Mucosa of stomach (tissue), 1 donor: Measurements from ENCODE around the gene CAMK2N1.
A peak's percentile ranks its signal among the peaks of the same experiment; 100 is the strongest.

Experiments
- H3K27me3 ChIP-seq: one replicate; pipeline ENCODE4 v1.7.0; 2013; ENCODE audit warnings: mild to moderate bottlenecking, low read length; ENCODE audit not compliant: control insufficient read depth, insufficient read depth
- H3K36me3 ChIP-seq: one replicate; pipeline ENCODE4 v1.7.0; 2013; ENCODE audit warnings: low read length; ENCODE audit not compliant: control insufficient read depth, insufficient read depth
- H3K4me1 ChIP-seq: one replicate; pipeline ENCODE4 v1.7.0; 2013; ENCODE audit warnings: mild to moderate bottlenecking, low read length; ENCODE audit not compliant: control insufficient read depth, insufficient read depth
- H3K4me3 ChIP-seq: one replicate; pipeline ENCODE4 v1.7.0; 2013; ENCODE audit warnings: low read length
- H3K9ac ChIP-seq: one replicate; pipeline ENCODE4 v1.7.0; 2013; ENCODE audit warnings: mild to moderate bottlenecking, low read length, moderate library complexity
- H3K9me3 ChIP-seq: one replicate; pipeline ENCODE4 v1.7.0; 2013; ENCODE audit warnings: mild to moderate bottlenecking, low read length, moderate library complexity; ENCODE audit not compliant: control insufficient read depth
- donor health status: Pancreatic carcinoma.

CAMK2N1 gene

GRCh38 chr1:20483098-20483832, 2.7 kb downstream of the CAMK2N1 start:
- Histone ChIP-seq H3K9ac (no peak overlapping the region), H3K4me3 (no peak overlapping the region), H3K27me3 (peaks cover 41% of the 10 kb centered on the region), H3K36me3 (no peaks in the 10 kb centered on the region), H3K4me1 (peaks cover 49% of the 10 kb centered on the region), H3K9me3 (no peaks in the 10 kb centered on the region)

GRCh38 chr1:20481643-20482498, 4.1 kb downstream of the CAMK2N1 start:
- H3K36me3 ChIP-seq, result no peaks in the 10 kb centered on the region
- H3K4me1 ChIP-seq, result peaks cover 59% of the 10 kb centered on the region
- no peak overlapping the region for H3K9ac ChIP-seq
- H3K27me3 ChIP-seq, result peaks cover 29% of the 10 kb centered on the region
- no peaks in the 10 kb centered on the region for H3K9me3 ChIP-seq
- no peak overlapping the region for H3K4me3 ChIP-seq

GRCh38 chr1:20480951-20481617, 4.9 kb downstream of the CAMK2N1 start:
- Histone ChIP-seq H3K4me3 (no peak overlapping the region), H3K9ac (no peak overlapping the region), H3K36me3 (no peaks in the 10 kb centered on the region), H3K9me3 (no peaks in the 10 kb centered on the region), H3K4me1 (peaks cover 61% of the 10 kb centered on the region), H3K27me3 (peaks cover 21% of the 10 kb centered on the region)

GRCh38 chr1:20480243-20480944, 5.6 kb downstream of the CAMK2N1 start:
- Histone ChIP-seq H3K27me3 (peaks cover 17% of the 10 kb centered on the region), H3K36me3 (no peaks in the 10 kb centered on the region)

GRCh38 chr1:20479840-20480239, 6.2 kb downstream of the CAMK2N1 start:
- H3K9ac ChIP-seq, result no peak overlapping the region
- no peak overlapping the region for H3K4me3 ChIP-seq
- H3K36me3 ChIP-seq, result no peaks in the 10 kb centered on the region
- no peaks in the 10 kb centered on the region for H3K9me3 ChIP-seq
- H3K4me1 ChIP-seq, result peaks cover 67% of the 10 kb centered on the region
- H3K27me3 ChIP-seq, result peaks cover 15% of the 10 kb centered on the region

More at GRCh38 chr1:20480243-20480944, 5.6 kb downstream of the CAMK2N1 start:
- H3K9ac ChIP-seq, result no peak overlapping the region
- no peak overlapping the region for H3K4me3 ChIP-seq
- peaks cover 66% of the 10 kb centered on the region for H3K4me1 ChIP-seq
- no peaks in the 10 kb centered on the region for H3K9me3 ChIP-seq

- Histone ChIP-seq H3K9ac (no peak overlapping the region), H3K36me3 (no peaks in the 10 kb centered on the region), H3K4me3 (no peak overlapping the region), H3K27me3 (no peaks in the 10 kb centered on the region), H3K4me1 (peaks cover 56% of the 10 kb centered on the region), H3K9me3 (no peaks in the 10 kb centered on the region)
Observed at GRCh38 chr1:20478057-20478635, 7.9 kb downstream of the CAMK2N1 start.

- no peaks in the 10 kb centered on the region for H3K27me3 ChIP-seq
Observed at GRCh38 chr1:20477348-20478056, 8.5 kb downstream of the CAMK2N1 start.

GRCh38 chr1:20476265-20477038, 9.6 kb downstream of the CAMK2N1 start:
- Histone ChIP-seq H3K9ac (peak overlapping the region; percentile 73), H3K4me1 (peaks cover 54% of the 10 kb centered on the region), H3K36me3 (no peaks in the 10 kb centered on the region), H3K9me3 (no peaks in the 10 kb centered on the region), H3K4me3 (peak overlapping the region; percentile 58), H3K27me3 (no peaks in the 10 kb centered on the region)

More at GRCh38 chr1:20477348-20478056, 8.5 kb downstream of the CAMK2N1 start:
- H3K36me3 ChIP-seq, result no peaks in the 10 kb centered on the region
- H3K4me3 ChIP-seq, result no peak overlapping the region
- H3K9me3 ChIP-seq, result no peaks in the 10 kb centered on the region
- H3K9ac ChIP-seq, result no peak overlapping the region
- H3K4me1 ChIP-seq, result peaks cover 59% of the 10 kb centered on the region

GRCh38 chr1:20474996-20475395, 11.0 kb downstream of the CAMK2N1 start:
- no peak overlapping the region for H3K9ac ChIP-seq
- no peaks in the 10 kb centered on the region for H3K9me3 ChIP-seq
- H3K4me1 ChIP-seq, result peaks cover 41% of the 10 kb centered on the region
- H3K4me3 ChIP-seq, result no peak overlapping the region
- no peaks in the 10 kb centered on the region for H3K27me3 ChIP-seq
- H3K36me3 ChIP-seq, result no peaks in the 10 kb centered on the region

GRCh38 chr1:20474333-20474975, 11.6 kb downstream of the CAMK2N1 start:
- H3K27me3 ChIP-seq, result no peaks in the 10 kb centered on the region
- no peaks in the 10 kb centered on the region for H3K36me3 ChIP-seq
- H3K9me3 ChIP-seq, result no peaks in the 10 kb centered on the region
- no peak overlapping the region for H3K4me3 ChIP-seq
- H3K9ac ChIP-seq, result no peak overlapping the region
- peaks cover 37% of the 10 kb centered on the region for H3K4me1 ChIP-seq
